Measurements from ENCODE around the gene STX16.

Gene STX16

DNA sequence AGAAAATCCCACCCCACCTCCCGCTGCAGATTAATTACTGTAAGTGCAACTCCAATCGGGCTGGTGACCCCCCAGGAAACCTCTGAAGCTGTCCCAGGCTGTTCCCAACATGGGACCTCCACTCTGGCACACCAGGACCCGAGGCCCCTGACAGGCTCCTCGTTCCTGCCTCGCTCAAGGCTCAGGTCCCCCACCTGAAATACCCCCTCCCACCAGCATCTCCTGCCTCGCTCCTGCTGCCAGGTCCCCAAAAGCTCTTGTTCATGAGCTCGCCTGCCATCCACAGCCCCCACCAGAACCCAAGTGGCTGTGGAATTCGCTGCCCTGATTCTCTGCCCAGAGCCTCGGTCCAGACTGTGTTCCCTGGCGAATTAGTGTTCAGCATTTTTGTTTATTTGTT lies 67.6 kb downstream of the STX16 start:
- TF ChIP-seq, protein P1, sequence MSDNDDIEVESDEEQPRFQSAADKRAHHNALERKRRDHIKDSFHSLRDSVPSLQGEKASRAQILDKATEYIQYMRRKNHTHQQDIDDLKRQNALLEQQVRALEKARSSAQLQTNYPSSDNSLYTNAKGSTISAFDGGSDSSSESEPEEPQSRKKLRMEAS (IDR thresholded peaks at IDR 0.05), result no peak
- TF ChIP-seq YY1 (IDR thresholded peaks at IDR 0.05; ENCODE audit: low read depth) (no peak), CREB1 (IDR thresholded peaks at IDR 0.05; ENCODE audit: low read depth) (no peak), EGR1 (IDR thresholded peaks at IDR 0.05) (no peak), EP300 (IDR thresholded peaks at IDR 0.05; ENCODE audit: borderline replicate concordance) (no peak), RAD21 (IDR thresholded peaks at IDR 0.05; ENCODE audit: low read depth) (no peak), TAF1 (IDR thresholded peaks at IDR 0.05; ENCODE audit: low read depth) (no peak)

DNA sequence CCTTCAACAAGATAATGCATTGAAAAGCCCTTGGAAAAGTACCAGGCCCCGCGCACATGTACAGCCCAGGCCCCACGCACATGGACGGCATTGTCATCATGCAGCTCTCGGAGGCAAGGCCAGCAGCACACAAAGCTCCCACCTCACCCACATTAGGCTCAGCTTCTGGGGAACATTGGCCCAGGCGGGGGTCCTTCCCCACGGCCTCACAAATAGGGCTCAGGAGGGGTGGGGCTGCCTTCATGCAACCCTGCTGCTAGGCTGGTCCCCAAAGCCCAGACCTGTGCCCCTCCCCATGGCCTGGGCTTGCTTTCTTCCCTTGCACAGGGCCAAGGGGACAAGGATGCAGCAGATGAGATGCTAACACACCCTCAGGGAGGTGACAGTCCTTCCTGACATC lies 68.2 kb downstream of the STX16 start:
- no peak for TF ChIP-seq CREB1 (IDR thresholded peaks at IDR 0.05; ENCODE audit: low read depth)
- no peak for TF ChIP-seq EGR1 (IDR thresholded peaks at IDR 0.05)
- TF ChIP-seq YY1 (IDR thresholded peaks at IDR 0.05; ENCODE audit: low read depth), result no peak
- TF ChIP-seq, protein P2, sequence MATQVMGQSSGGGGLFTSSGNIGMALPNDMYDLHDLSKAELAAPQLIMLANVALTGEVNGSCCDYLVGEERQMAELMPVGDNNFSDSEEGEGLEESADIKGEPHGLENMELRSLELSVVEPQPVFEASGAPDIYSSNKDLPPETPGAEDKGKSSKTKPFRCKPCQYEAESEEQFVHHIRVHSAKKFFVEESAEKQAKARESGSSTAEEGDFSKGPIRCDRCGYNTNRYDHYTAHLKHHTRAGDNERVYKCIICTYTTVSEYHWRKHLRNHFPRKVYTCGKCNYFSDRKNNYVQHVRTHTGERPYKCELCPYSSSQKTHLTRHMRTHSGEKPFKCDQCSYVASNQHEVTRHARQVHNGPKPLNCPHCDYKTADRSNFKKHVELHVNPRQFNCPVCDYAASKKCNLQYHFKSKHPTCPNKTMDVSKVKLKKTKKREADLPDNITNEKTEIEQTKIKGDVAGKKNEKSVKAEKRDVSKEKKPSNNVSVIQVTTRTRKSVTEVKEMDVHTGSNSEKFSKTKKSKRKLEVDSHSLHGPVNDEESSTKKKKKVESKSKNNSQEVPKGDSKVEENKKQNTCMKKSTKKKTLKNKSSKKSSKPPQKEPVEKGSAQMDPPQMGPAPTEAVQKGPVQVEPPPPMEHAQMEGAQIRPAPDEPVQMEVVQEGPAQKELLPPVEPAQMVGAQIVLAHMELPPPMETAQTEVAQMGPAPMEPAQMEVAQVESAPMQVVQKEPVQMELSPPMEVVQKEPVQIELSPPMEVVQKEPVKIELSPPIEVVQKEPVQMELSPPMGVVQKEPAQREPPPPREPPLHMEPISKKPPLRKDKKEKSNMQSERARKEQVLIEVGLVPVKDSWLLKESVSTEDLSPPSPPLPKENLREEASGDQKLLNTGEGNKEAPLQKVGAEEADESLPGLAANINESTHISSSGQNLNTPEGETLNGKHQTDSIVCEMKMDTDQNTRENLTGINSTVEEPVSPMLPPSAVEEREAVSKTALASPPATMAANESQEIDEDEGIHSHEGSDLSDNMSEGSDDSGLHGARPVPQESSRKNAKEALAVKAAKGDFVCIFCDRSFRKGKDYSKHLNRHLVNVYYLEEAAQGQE (IDR thresholded peaks at IDR 0.05; ENCODE audit: low read depth), result no peak
- no peak for TF ChIP-seq NFIC (IDR thresholded peaks at IDR 0.05)
- no peak for TF ChIP-seq TAF1 (IDR thresholded peaks at IDR 0.05; ENCODE audit: low read depth)

DNA sequence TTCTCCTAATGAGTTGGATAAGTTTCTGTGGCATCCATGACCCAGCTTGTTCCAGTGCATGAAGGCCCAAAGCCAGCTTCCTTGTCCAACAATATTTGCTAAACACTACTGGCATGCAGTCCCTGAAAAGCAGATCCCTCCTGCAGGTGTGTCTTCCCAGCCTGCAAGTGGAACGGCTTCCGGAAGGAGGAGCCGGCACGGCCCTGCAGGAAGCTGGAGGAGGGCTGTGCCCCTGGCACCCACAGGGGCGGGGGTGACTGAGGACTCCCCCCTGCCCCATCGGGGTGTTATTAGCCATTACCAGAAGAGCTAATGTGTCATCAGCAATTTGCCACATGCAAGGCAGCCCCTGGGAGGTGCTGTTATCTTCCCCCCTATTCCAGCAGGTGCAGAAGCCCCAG lies 68.9 kb downstream of the STX16 start:
- TF ChIP-seq CREB1 (IDR thresholded peaks at IDR 0.05; ENCODE audit: low read depth) (no peak), ZBTB7A (IDR thresholded peaks at IDR 0.05; ENCODE audit: low read depth) (no peak), FOXM1 (IDR thresholded peaks at IDR 0.05; ENCODE audit: borderline replicate concordance, low read depth) (no peak), EGR1 (IDR thresholded peaks at IDR 0.05) (no peak), TEAD4 (IDR thresholded peaks at IDR 0.05) (no peak)
- TF ChIP-seq, protein P2 (IDR thresholded peaks at IDR 0.05; ENCODE audit: low read depth), result no peak
- TF ChIP-seq, protein P3, sequence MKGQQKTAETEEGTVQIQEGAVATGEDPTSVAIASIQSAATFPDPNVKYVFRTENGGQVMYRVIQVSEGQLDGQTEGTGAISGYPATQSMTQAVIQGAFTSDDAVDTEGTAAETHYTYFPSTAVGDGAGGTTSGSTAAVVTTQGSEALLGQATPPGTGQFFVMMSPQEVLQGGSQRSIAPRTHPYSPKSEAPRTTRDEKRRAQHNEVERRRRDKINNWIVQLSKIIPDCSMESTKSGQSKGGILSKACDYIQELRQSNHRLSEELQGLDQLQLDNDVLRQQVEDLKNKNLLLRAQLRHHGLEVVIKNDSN (IDR thresholded peaks at IDR 0.05), result no peak

GRCh38 chr20:58720890-58721289 lies 69.8 kb downstream of the STX16 start:
- TF ChIP-seq, protein P1 (IDR thresholded peaks at IDR 0.05), result no peak
- TF ChIP-seq RAD21 (IDR thresholded peaks at IDR 0.05; ENCODE audit: low read depth) (no peak), EP300 (IDR thresholded peaks at IDR 0.05; ENCODE audit: borderline replicate concordance) (no peak), TEAD4 (IDR thresholded peaks at IDR 0.05) (no peak), CEBPB (IDR thresholded peaks at IDR 0.05) (no peak), TCF12 (IDR thresholded peaks at IDR 0.05; ENCODE audit: low read depth) (no peak), YY1 (IDR thresholded peaks at IDR 0.05; ENCODE audit: low read depth) (no peak), NFIC (IDR thresholded peaks at IDR 0.05) (no peak), FOXM1 (IDR thresholded peaks at IDR 0.05; ENCODE audit: borderline replicate concordance, low read depth) (no peak)

DNA sequence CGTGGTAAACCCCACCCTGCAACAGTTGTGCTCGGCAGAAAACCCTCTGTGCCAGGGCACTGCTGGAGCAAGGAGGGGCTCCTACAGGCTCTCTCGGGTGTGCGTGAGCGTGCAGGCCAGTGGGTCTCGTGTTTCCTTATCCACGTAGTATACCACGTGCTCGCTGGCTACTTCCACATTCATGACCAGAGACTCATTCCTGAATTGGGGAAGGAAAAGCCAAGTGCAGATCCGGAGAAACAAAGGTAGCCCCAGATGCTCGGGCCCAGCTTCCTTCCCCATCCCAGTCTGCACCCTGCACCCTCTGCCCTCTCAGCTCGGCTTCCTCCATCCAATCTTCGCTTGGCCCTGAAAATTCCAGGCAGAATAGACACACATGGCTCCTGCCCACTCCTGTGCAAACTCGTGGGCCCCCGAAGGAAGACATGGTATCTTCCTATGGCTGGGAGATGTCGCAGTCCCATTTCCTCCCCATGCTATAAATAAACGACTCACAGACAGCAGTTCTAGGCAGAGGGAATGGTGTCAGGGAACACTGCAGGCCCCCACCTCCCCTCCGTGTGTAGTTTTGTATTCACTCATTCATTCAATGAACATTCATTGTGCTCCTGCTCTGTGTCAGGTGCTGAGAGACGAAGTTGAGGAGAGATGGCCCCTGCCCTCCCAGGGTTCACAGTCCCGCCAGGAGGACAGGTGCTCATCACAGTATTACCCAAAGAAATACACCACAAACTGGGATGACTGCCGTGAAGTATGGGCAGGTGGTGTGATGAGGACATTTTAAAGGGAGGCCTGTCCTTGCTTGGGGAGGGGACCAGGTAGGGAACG lies 71.1 kb downstream of the STX16 start:
- TF ChIP-seq, protein P3 (IDR thresholded peaks at IDR 0.05), result no peak
- no peak for TF ChIP-seq EP300 (IDR thresholded peaks at IDR 0.05; ENCODE audit: borderline replicate concordance)
- no peak for TF ChIP-seq EGR1 (IDR thresholded peaks at IDR 0.05)
- TF ChIP-seq CREB1 (IDR thresholded peaks at IDR 0.05; ENCODE audit: low read depth), result no peak
- no peak for TF ChIP-seq FOXM1 (IDR thresholded peaks at IDR 0.05; ENCODE audit: borderline replicate concordance, low read depth)
- TF ChIP-seq, protein P1 (IDR thresholded peaks at IDR 0.05), result no peak
- TF ChIP-seq TCF12 (IDR thresholded peaks at IDR 0.05; ENCODE audit: low read depth), result no peak
- TF ChIP-seq TEAD4 (IDR thresholded peaks at IDR 0.05), result no peak
- TF ChIP-seq CEBPB (IDR thresholded peaks at IDR 0.05), result no peak
- no peak for TF ChIP-seq NFIC (IDR thresholded peaks at IDR 0.05)
- TF ChIP-seq YY1 (IDR thresholded peaks at IDR 0.05; ENCODE audit: low read depth), result no peak
- TF ChIP-seq, protein P2 (IDR thresholded peaks at IDR 0.05; ENCODE audit: low read depth), result no peak
- TF ChIP-seq TAF1 (IDR thresholded peaks at IDR 0.05; ENCODE audit: low read depth), result no peak
- TF ChIP-seq ZBTB7A (IDR thresholded peaks at IDR 0.05; ENCODE audit: low read depth), result no peak
- TF ChIP-seq RAD21 (IDR thresholded peaks at IDR 0.05; ENCODE audit: low read depth), result no peak
